DOHH2 (cell line): Measurements from ENCODE around the gene MVD.

ENCODE experiments used
- H3F3A ChIP-seq: fragments of 200-600 bp; sonication (generic), shearing (Covaris generic); 2 replicates; pipeline ENCODE4 v1.6.0; 2016; ENCODE audit warnings: antibody characterized with exemption, mild to moderate bottlenecking; ENCODE audit not compliant: control insufficient read depth, insufficient read depth
- H3K27ac ChIP-seq: fragments of 200-600 bp; sonication (generic); 2 replicates; pipeline ENCODE4 v1.5.1; 2014; ENCODE audit warnings: low read depth, mild to moderate bottlenecking, low read length, moderate library complexity
- H3K27me3 ChIP-seq: fragments of 200-600 bp; sonication (generic); 2 replicates; pipeline ENCODE4 v1.6.1; 2014; ENCODE audit warnings: mild to moderate bottlenecking, low read length, mixed read lengths; ENCODE audit not compliant: control insufficient read depth
- H3K36me3 ChIP-seq: fragments of 200-600 bp; sonication (generic); 2 replicates; pipeline ENCODE4 v1.6.1; 2014; ENCODE audit warnings: mild to moderate bottlenecking, low read length, moderate library complexity, mixed read lengths; ENCODE audit not compliant: control insufficient read depth
- H3K4me1 ChIP-seq: fragments of 200-600 bp; sonication (generic); 2 replicates; pipeline ENCODE4 v1.6.1; 2014; ENCODE audit warnings: mild to moderate bottlenecking, low read length, mixed read lengths; ENCODE audit not compliant: control insufficient read depth
- H3K4me2 ChIP-seq: fragments of 200-600 bp; sonication (generic); 2 replicates; pipeline ENCODE4 v1.6.0; 2014; ENCODE audit warnings: mild to moderate bottlenecking, low read length, moderate library complexity
- H3K4me3 ChIP-seq: fragments of 200-600 bp; sonication (generic); 2 replicates; pipeline ENCODE4 v1.5.1; 2014; ENCODE audit warnings: mild to moderate bottlenecking, low read length, mixed read lengths
- H3K79me2 ChIP-seq: fragments of 200-600 bp; sonication (generic); 2 replicates; pipeline ENCODE4 v1.6.1; 2014; ENCODE audit warnings: mild to moderate bottlenecking, low read length, mixed read lengths; ENCODE audit not compliant: control insufficient read depth
- H3K9me2 ChIP-seq: fragments of 200-600 bp; sonication (generic); replicated peaks from 2 replicates; pipeline ENCODE4 v1.6.1; 2014; ENCODE audit warnings: mild to moderate bottlenecking, low read length, mixed read lengths; ENCODE audit not compliant: control insufficient read depth
- H3K9me3 ChIP-seq: fragments of 200-600 bp; sonication (generic); 2 replicates; pipeline ENCODE4 v1.6.1; 2014; ENCODE audit warnings: antibody characterized with exemption, low read length, mixed read lengths; ENCODE audit not compliant: control insufficient read depth, insufficient read depth
- H4K20me1 ChIP-seq: fragments of 200-600 bp; sonication (generic); 2 replicates; pipeline ENCODE4 v1.6.0; 2014; ENCODE audit warnings: low read depth, mild to moderate bottlenecking, antibody characterized with exemption, low read length, moderate library complexity; ENCODE audit not compliant: control insufficient read depth, insufficient read depth
- CTCF ChIP-seq: fragments of 200-600 bp; sonication (generic); IDR thresholded peaks from one replicate; pipeline ENCODE4 v1.5.1; 2014; ENCODE audit warnings: antibody characterized with exemption, mild to moderate bottlenecking, low read depth, low read length; ENCODE audit not compliant: poor library complexity, severe bottlenecking
- EZH2phosphoT487 ChIP-seq: fragments of 200-600 bp; sonication (generic); IDR thresholded peaks from 2 replicates; pipeline ENCODE4 v1.6.1; 2017; ENCODE audit warnings: borderline replicate concordance, mild to moderate bottlenecking, antibody characterized with exemption, low read length, moderate library complexity, mixed read lengths

MVD gene

GRCh38 chr16:88638323-88639230 lies 24.3 kb downstream of the MVD start, which contains the start of gene IL17C:
TSS of gene IL17C (plus strand) at chr16:88638572. CDS start at chr16:88638642, 70 bp downstream.
- Histone ChIP-seq H3K9me2 (no peaks in the 10 kb centered on the region), H3F3A (peaks cover 14% of the 10 kb centered on the region), H3K79me2 (no peaks in the 10 kb centered on the region), H3K4me2 (peak within 1 kb of the TSS; percentile 50), H3K27me3 (peaks cover 35% of the 10 kb centered on the region), H3K9me3 (0 out of 2 replicates have a peak, but pooled peaks cover 3% of the 10 kb centered on the region), H3K4me3 (peak within 1 kb of the TSS; percentile 2; the same call in 1 of the 2 replicates), H3K4me1 (peaks cover 74% of the 10 kb centered on the region), H4K20me1 (peaks cover 8% of the 10 kb centered on the region; the same call in 1 of the 2 replicates), H3K36me3 (peaks cover 10% of the 10 kb centered on the region), H3K27ac (no peak within 1 kb of the TSS)
- TF ChIP-seq CTCF (no peak), EZH2phosphoT487 (no peak)

GRCh38 chr16:88636488-88637265 lies 26.2 kb downstream of the MVD start:
- no peak for TF ChIP-seq CTCF
- TF ChIP-seq EZH2phosphoT487 = no peak
- 0 out of 2 replicates have a peak, but pooled peaks cover 3% of the 10 kb centered on the region for H3K9me3 ChIP-seq
- H3K27me3 ChIP-seq = peaks cover 35% of the 10 kb centered on the region
- peaks cover 5% of the 10 kb centered on the region; the same call in 1 of the 2 replicates for H4K20me1 ChIP-seq
- H3K4me3 ChIP-seq = no peak overlapping the region
- no peak overlapping the region for H3K4me2 ChIP-seq
- H3F3A ChIP-seq = peaks cover 16% of the 10 kb centered on the region
- no peak overlapping the region for H3K27ac ChIP-seq
- H3K36me3 ChIP-seq = peaks cover 14% of the 10 kb centered on the region
- no peaks in the 10 kb centered on the region for H3K79me2 ChIP-seq
- H3K4me1 ChIP-seq = peaks cover 82% of the 10 kb centered on the region
- no peaks in the 10 kb centered on the region for H3K9me2 ChIP-seq

GRCh38 chr16:88635671-88636319 lies 27.1 kb downstream of the MVD start:
- H3K4me2 ChIP-seq = peak overlapping the region; percentile 76
- H3K27ac ChIP-seq = no peak overlapping the region
- H3F3A ChIP-seq = peaks cover 21% of the 10 kb centered on the region
- no peaks in the 10 kb centered on the region for H3K9me2 ChIP-seq
- peak overlapping the region; percentile 71 for H3K4me3 ChIP-seq
- peaks cover 82% of the 10 kb centered on the region for H3K4me1 ChIP-seq
- H3K9me3 ChIP-seq = 0 out of 2 replicates have a peak, but pooled peaks cover 3% of the 10 kb centered on the region
- peaks cover 23% of the 10 kb centered on the region for H3K36me3 ChIP-seq
- H4K20me1 ChIP-seq = peaks cover 3% of the 10 kb centered on the region; the same call in 1 of the 2 replicates
- peaks cover 31% of the 10 kb centered on the region for H3K27me3 ChIP-seq
- no peaks in the 10 kb centered on the region for H3K79me2 ChIP-seq
- TF ChIP-seq CTCF (no peak), EZH2phosphoT487 (no peak)
